OCI-LY7 (cell line): Measurements from ENCODE around the gene SHOX. TPM values are rescaled to one million over a fixed set of nuclear protein-coding genes. Genes with fewer than 3 reads are reported as not detected.
"Not testable (repeated sequence)": the region's sequence is repeated elsewhere in the genome, so short reads cannot be mapped to it uniquely, and the experiment has no call there.

Experiments used
- BruUV-seq: library from RNA; stranded (reverse); fragments of 400-500 nt; replicated peaks from 2 replicates; lab custom pipeline; 2021; lab: Mats Ljungman, UMichigan
- CTCF ChIA-PET: fragments of 300-600 bp; sonication (Branson Sonifier 250); formaldehyde crosslinking; loops from one replicate; lab custom pipeline; 2022; ENCODE audit warnings: antibody characterized with exemption; ENCODE audit not compliant: unreplicated experiment; lab: Charles Lee
- POLR2A ChIA-PET: fragments of 300-600 bp; sonication (Branson Sonifier 250); formaldehyde crosslinking; loops from one replicate; lab custom pipeline; 2022; ENCODE audit warnings: antibody characterized with exemption; lab: Charles Lee
- DNase-seq: peaks from one replicate; pipeline ENCODE4 v3.0.0-alpha.2; 2015; ENCODE audit warnings: low spot score
- H2AFZ ChIP-seq: fragments of 200-600 bp; sonication (generic), shearing (Covaris generic); 2 replicates; pipeline ENCODE4 v1.6.1; 2014; ENCODE audit warnings: mild to moderate bottlenecking, antibody characterized with exemption, low read length, moderate library complexity
- H3K27ac ChIP-seq: fragments of 200-600 bp; sonication (generic); 2 replicates; pipeline ENCODE4 v1.5.1; 2014; ENCODE audit warnings: mixed run types, low read depth, mild to moderate bottlenecking, moderate library complexity, low read length, inconsistent platforms; ENCODE audit not compliant: poor library complexity, severe bottlenecking
- H3K36me3 ChIP-seq: fragments of 200-600 bp; sonication (generic); 2 replicates; pipeline ENCODE4 v1.6.1; 2014; ENCODE audit warnings: mild to moderate bottlenecking, antibody characterized with exemption, low read length, moderate library complexity, mixed read lengths; ENCODE audit not compliant: insufficient read depth
- H3K4me1 ChIP-seq: fragments of 200-600 bp; sonication (generic); 2 replicates; pipeline ENCODE4 v1.5.1; 2014; ENCODE audit warnings: mild to moderate bottlenecking, low read length; ENCODE audit not compliant: insufficient read depth, poor library complexity, severe bottlenecking
- H3K4me2 ChIP-seq: fragments of 200-600 bp; sonication (generic); 2 replicates; pipeline ENCODE4 v1.6.1; 2014; ENCODE audit warnings: mild to moderate bottlenecking, low read length
- H3K4me3 ChIP-seq: fragments of 200-600 bp; sonication (generic); 2 replicates; pipeline ENCODE4 v1.5.1; 2014; ENCODE audit warnings: mild to moderate bottlenecking, low read depth, low read length; ENCODE audit not compliant: poor library complexity, severe bottlenecking
- H3K79me2 ChIP-seq: fragments of 200-600 bp; sonication (generic); 2 replicates; pipeline ENCODE4 v1.6.1; 2016; ENCODE audit warnings: low read depth, mild to moderate bottlenecking, low read length, moderate library complexity, mixed read lengths; ENCODE audit not compliant: insufficient read depth
- H3K9me2 ChIP-seq: fragments of 200-600 bp; sonication (generic); 2 replicates; pipeline ENCODE4 v1.6.1; 2016; ENCODE audit warnings: mild to moderate bottlenecking, low read length, mixed read lengths; ENCODE audit not compliant: insufficient read depth
- H3K9me3 ChIP-seq: fragments of 200-600 bp; sonication (generic); 2 replicates; pipeline ENCODE4 v1.6.1; 2014; ENCODE audit warnings: mild to moderate bottlenecking, mixed run types, low read length, mixed read lengths
- H4K20me1 ChIP-seq: fragments of 200-600 bp; sonication (generic); 2 replicates; pipeline ENCODE4 v1.6.1; 2014; ENCODE audit warnings: mild to moderate bottlenecking, antibody characterized with exemption, low read length, moderate library complexity, mixed read lengths; ENCODE audit not compliant: insufficient read depth
- CTCF ChIP-seq: fragments of 200-600 bp; sonication (generic); conservative IDR thresholded peaks from 2 replicates; pipeline ENCODE4 v1.5.1; 2014; ENCODE audit warnings: mild to moderate bottlenecking, antibody characterized with exemption, low read length, moderate library complexity, mixed read lengths
- EZH2phosphoT487 ChIP-seq: fragments of 200-600 bp; sonication (generic); IDR thresholded peaks from 2 replicates; pipeline ENCODE4 v1.6.1; 2018; ENCODE audit warnings: low read depth, borderline replicate concordance, mild to moderate bottlenecking, mixed run types, antibody characterized with exemption, low read length, moderate library complexity, mixed read lengths
- intact Hi-C: fragments of 100-400 bp; cut with micrococcal nuclease; formaldehyde crosslinking; loops from one replicate; pipeline ENCODE4 v1.10.0; 2022; ENCODE audit not compliant: unreplicated experiment
- total RNA-seq, 2 experiments: library from RNA; depleted of rRNA in 1 of 2; stranded (reverse); fragments of >200 nt in 1 of 2; shearing (Covaris generic) in 1 of 2; gene quantifications; 2 replicates each; pipeline ENCODE4 v1.2.3, GENCODE V29; 2014 to 2022

SHOX gene
- total RNA-seq, 2 experiments from 2014 or later = not detected

GRCh38 chrX:619812-620531, 10.6 kb upstream of the SHOX start:
- intact Hi-C loops = no loop called here
- ChIA-PET POLR2A (no interaction called here), CTCF (no interaction called here)
- Histone ChIP-seq H3K9me3 (no peaks in the 10 kb centered on the region), H3K4me3 (no peak overlapping the region), H3K36me3 (no peaks in the 10 kb centered on the region), H3K9me2 (no peaks in the 10 kb centered on the region), H3K4me2 (no peak overlapping the region), H3K79me2 (no peaks in the 10 kb centered on the region), H3K4me1 (no peaks in the 10 kb centered on the region), H2AFZ (no peak overlapping the region), H4K20me1 (no peaks in the 10 kb centered on the region), H3K27ac (no peak overlapping the region)
- no TSS peak for BruUV-seq
- DNase-seq = no peak
- no peak for TF ChIP-seq EZH2phosphoT487
- no peak for TF ChIP-seq CTCF

DNA sequence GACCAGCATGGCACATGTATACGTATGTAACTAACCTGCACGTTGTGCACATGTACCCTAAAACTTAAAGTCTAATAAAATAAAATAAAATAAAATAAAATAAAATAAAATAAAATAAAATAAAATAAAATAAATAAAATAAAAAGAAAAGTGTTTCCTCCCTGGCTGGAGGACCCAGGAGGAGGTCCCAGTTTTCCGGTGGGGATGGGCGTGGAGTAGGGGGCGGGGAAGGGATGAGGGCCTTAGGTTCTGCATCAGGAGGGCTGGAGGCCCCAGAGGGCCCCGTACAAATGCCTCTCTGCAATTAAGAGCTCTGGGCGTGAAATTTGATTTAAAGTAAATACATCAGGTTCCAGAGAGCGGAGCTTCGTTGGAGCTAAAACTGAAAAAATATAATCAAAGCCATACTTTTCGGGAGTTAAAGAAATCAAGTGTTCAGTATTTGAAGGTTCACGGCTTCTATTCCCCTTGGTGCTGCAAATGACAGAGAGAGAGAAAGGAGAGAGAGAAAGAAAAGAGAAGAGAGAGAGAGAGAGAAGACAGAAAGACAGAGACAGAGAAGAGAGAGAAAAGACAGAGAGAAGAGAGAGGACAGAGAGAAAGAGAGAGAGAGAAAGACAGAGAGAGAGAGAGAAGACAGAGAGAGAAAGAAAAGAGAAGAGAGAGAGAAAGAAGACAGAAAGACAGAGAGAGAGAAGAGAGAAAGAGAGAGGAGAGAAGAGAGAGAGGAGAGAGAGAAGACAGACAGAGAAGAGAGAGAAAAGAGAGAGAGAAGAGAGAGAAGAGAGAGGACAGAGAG, 8.7 kb upstream of the SHOX start:
- no TSS peak for BruUV-seq
- Histone ChIP-seq H3K9me2 (no peaks in the 10 kb centered on the region), H2AFZ (no peak overlapping the region), H3K4me2 (no peak overlapping the region), H4K20me1 (no peaks in the 10 kb centered on the region), H3K4me3 (no peak overlapping the region), H3K27ac (no peak overlapping the region), H3K79me2 (no peaks in the 10 kb centered on the region), H3K36me3 (no peaks in the 10 kb centered on the region), H3K9me3 (no peaks in the 10 kb centered on the region), H3K4me1 (no peaks in the 10 kb centered on the region)
- ChIA-PET CTCF (no interaction called here), POLR2A (no interaction called here)
- TF ChIP-seq CTCF = no peak
- TF ChIP-seq EZH2phosphoT487 = no peak
- DNase-seq = no peak
- intact Hi-C loops = no loop called here

GRCh38 chrX:622802-623201, 7.8 kb upstream of the SHOX start:
- H4K20me1 ChIP-seq, H3K9me3 ChIP-seq, H2AFZ ChIP-seq, H3K9me2 ChIP-seq, H3K79me2 ChIP-seq, DNase-seq, intact Hi-C loops, H3K36me3 ChIP-seq, BruUV-seq, CTCF ChIA-PET, H3K4me2 ChIP-seq, H3K4me3 ChIP-seq, H3K4me1 ChIP-seq, POLR2A ChIA-PET, H3K27ac ChIP-seq: not testable (repeated sequence)
